IPS-20b (cell line): ENCODE results near the gene PRR7.
"Not testable (repeated sequence)": the region's sequence is repeated elsewhere in the genome, so short reads cannot be mapped to it uniquely, and the experiment has no call there.

Source experiments
- H3K27ac ChIP-seq: one replicate; pipeline ENCODE4 v1.5.1; 2013; ENCODE audit warnings: low read length
- H3K27me3 ChIP-seq: 2 replicates; pipeline ENCODE4 v1.6.1; 2013; ENCODE audit warnings: mild to moderate bottlenecking, low read length, inconsistent platforms; ENCODE audit not compliant: insufficient read depth
- H3K36me3 ChIP-seq: 2 replicates; pipeline ENCODE4 v1.6.1; 2013; ENCODE audit warnings: low read depth, mild to moderate bottlenecking, inconsistent platforms, low read length, moderate library complexity; ENCODE audit not compliant: insufficient read depth
- H3K4me1 ChIP-seq: 2 replicates; pipeline ENCODE4 v1.6.1; 2013; ENCODE audit warnings: mild to moderate bottlenecking, control low read depth, inconsistent platforms, low read length, moderate library complexity; ENCODE audit not compliant: insufficient read depth
- H3K4me3 ChIP-seq: 2 replicates; pipeline ENCODE4 v1.5.1; 2013; ENCODE audit warnings: mild to moderate bottlenecking, low read length, inconsistent platforms
- H3K9ac ChIP-seq: 2 replicates; pipeline ENCODE4 v1.6.1; 2013; ENCODE audit warnings: low read depth, mild to moderate bottlenecking, inconsistent platforms, low read length, moderate library complexity
- H3K9me3 ChIP-seq: 2 replicates; pipeline ENCODE4 v1.6.1; 2013; ENCODE audit warnings: mild to moderate bottlenecking, low read depth, low read length, inconsistent platforms; ENCODE audit not compliant: insufficient read depth

The PRR7 gene

DNA sequence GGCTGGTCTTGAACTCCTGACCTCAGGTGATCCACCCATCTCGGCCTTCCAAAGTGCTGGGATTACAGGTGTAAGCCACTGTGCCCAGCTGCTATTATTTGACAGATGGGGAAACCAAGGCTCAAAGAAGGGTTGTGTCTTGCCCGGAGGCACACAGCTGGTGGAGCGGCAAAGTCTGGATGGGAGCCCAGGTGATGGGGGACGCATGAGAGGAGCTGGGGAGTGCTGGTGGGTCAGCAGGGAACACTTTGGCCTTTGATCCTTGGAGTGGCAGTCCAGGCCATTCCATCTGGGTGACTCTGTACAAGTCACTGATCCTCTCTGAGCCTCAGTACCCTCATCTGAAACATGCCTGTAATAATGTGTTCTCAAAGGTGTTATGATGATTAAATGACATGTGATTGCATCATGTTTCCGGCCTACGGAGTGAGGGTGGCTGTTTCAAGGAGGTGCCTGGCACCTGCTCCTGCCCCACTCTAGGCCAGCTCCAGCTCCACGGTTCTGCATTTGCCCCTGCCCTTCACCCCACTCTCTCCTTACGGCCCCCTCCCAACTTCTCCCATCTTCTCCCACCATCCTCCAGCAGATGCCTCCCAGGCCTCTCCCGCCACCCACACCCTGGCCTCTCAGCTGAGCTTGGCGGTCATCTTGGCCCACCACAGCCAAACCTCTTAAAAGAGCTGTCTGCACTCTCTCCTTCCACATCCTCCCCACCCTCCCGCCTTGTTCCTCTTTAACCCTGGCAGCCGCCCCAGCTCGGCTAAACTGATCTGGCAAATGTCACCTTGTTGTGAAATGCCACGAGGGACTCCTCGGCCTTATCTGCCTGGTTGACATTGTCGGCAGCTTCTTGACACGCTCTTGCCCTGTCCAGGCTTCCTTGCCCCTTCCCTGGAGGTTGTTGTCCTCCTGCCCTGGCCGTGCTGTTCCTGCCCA is 32.4 kb downstream of the PRR7 start:
- Histone ChIP-seq H3K4me3 (no peak overlapping the region), H3K4me1 (peaks cover 8% of the 10 kb centered on the region; the same call in 1 of the 2 replicates), H3K27me3 (no peaks in the 10 kb centered on the region)

DNA sequence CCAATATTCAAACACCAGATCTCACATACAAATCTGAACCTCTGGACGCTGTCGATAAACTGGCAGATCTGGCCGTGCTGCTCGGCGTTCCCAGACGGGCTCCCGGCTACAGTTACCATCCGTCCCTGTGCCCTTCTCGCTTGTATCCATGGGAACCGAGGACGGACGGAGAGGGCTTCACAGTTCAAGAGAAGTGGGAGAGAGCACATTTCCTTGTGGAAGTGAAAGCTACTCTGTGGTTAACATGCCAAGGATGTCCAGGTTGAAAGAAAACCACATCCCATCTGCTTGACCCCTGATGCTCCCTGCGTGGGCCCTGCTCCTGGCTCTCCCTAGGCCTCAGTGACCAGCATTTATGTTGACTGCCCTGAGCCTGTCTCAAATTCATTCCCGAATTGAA is 33.2 kb downstream of the PRR7 start:
- Histone ChIP-seq H3K27me3 (no peaks in the 10 kb centered on the region), H3K4me3 (no peak overlapping the region), H3K4me1 (0 out of 2 replicates have a peak, but pooled peaks cover 2% of the 10 kb centered on the region), H3K9ac (no peak overlapping the region), H3K9me3 (no peaks in the 10 kb centered on the region), H3K36me3 (peaks cover 31% of the 10 kb centered on the region), H3K27ac (no peak overlapping the region)

More for the DNA sequence above, 32.4 kb downstream of the PRR7 start:
- Histone ChIP-seq H3K9me3 (no peaks in the 10 kb centered on the region), H3K36me3 (peaks cover 23% of the 10 kb centered on the region), H3K9ac (no peak overlapping the region), H3K27ac (no peak overlapping the region)

DNA sequence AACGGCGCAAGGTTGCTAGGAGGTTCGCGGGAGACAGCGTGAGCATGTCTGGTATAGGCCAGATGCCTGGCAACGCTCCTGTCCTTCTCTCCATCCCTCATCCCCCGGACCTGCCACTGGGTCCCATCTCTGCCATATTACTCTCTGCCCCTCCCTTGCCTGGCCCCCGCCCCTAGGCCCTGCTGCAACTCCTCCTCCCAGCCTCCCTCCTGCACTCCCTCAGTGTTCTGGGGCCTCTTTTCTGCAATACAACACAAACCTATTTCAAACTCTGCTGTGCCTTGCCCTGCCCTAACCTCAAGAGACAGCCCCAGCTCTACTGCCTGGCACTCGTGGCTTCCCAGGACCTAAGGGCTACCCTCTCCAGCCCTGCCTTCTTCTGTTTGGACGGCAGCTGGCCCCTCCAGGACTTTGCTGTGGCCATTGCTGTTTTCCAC is 35.8 kb downstream of the PRR7 start:
- no peaks in the 10 kb centered on the region for H3K27me3 ChIP-seq
- no peak overlapping the region for H3K27ac ChIP-seq
- no peak overlapping the region for H3K9ac ChIP-seq

DNA sequence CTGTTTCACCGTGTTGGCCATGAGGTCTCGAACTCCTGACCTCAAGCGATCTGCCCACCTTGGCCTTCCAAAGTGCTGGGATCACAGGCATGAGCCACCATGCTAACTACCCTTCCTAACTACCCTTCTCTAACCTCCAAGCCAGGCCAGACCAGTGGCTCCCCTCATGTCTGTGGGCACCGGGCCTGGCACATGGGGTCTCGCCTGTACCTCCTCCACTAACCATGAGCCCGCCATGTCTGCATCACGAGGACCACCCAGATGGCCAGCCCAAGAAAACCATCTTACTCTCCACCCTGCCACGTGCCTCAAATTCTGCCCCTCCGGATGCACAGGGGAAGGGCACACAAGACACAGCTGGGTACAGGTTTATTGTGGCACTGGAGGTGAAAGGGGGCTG is 36.4 kb downstream of the PRR7 start:
- H3K9ac ChIP-seq, result no peak overlapping the region
- no peak overlapping the region for H3K27ac ChIP-seq
- H3K4me3 ChIP-seq, result no peak overlapping the region
- no peaks in the 10 kb centered on the region for H3K9me3 ChIP-seq
- H3K27me3 ChIP-seq, result no peaks in the 10 kb centered on the region
- H3K4me1 ChIP-seq, result no peaks in the 10 kb centered on the region
- peaks cover 61% of the 10 kb centered on the region for H3K36me3 ChIP-seq

More for the DNA sequence above, 35.8 kb downstream of the PRR7 start:
- Histone ChIP-seq H3K9me3 (no peaks in the 10 kb centered on the region), H3K36me3 (peaks cover 54% of the 10 kb centered on the region), H3K4me1 (no peaks in the 10 kb centered on the region), H3K4me3 (no peak overlapping the region)

DNA sequence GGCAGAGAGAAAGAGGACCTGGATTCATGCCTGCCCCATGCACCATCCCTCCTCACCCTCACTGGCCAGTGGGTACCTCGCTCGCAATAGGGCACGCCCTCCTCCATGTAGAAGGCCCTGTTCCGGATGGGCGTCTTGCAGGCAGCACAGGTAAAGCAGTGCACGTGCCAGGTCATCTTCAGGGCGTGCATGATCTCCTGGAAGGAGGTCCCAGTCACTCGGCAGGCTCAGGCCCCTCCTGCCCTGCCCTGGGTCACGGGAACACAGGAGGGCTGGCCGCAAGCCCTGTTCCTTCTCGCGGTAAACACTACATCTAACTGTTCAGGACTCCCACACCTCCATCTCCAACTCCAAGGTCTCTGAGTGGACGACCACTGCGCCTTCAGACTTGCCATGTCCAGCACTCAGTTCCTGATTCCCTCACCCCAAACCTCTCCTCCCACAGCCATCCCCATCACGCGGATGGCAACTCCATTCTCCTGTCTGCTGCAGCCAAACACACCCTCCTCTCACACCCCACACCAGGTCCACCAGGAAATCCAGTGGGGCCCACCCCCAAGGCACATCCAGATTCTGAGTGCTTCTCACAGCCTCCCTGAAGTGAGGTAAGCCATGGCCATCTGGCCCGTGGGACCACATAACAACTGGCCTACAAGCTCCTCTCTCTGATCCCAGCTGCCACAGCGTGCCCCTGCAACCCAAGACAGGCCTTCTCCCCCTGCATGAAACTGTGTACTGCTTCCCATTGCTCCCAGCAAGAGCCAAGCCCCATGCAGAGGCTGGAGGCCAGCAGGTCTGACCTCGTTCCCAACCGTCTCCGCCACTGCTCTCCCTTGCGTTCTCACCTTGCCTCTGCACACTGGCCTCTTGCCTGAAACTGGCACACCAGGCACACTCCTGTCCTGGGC is 37.6 kb downstream of the PRR7 start:
- Histone ChIP-seq H3K36me3 (peaks cover 73% of the 10 kb centered on the region), H3K4me1 (no peaks in the 10 kb centered on the region), H3K27me3 (no peaks in the 10 kb centered on the region), H3K4me3 (no peak overlapping the region), H3K27ac (no peak overlapping the region), H3K9ac (no peak overlapping the region), H3K9me3 (no peaks in the 10 kb centered on the region)

DNA sequence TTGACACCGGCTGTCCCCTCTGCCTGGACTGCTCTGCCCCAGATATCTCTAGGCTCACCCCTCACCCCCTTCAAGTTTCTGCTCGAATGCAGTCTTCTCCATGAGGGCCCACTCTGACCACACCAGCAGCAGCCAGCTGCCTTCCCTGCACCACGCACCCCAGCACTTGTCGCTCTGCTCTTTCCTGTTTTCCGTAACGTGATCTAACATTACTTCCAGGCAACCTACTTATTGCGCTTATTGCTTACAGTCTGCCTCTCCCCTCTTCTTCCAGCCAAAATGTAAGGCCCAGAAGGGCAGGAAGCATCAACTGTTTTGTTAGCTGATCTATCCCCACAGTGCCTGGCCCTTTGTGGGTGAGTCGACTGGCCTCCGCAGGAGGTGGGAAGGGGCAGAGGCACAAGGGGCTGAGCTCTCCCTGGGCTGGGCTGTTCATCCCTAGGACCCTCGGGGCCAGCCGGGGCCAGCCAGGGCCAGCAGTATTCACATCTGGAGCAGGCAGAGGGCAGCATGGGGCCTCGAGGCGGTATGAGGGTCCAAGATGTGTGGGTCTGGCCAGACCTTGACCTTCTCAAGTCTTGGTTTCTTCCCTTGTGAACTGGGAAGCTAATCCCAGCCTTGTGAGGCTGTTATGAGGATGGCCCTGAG is 38.4 kb downstream of the PRR7 start:
- H3K9me3 ChIP-seq, result no peaks in the 10 kb centered on the region
- H3K36me3 ChIP-seq, result peaks cover 81% of the 10 kb centered on the region
- H3K4me1 ChIP-seq, result no peaks in the 10 kb centered on the region
- H3K27ac ChIP-seq, result no peak overlapping the region
- H3K4me3 ChIP-seq, result no peak overlapping the region
- H3K9ac ChIP-seq, result no peak overlapping the region
- no peaks in the 10 kb centered on the region for H3K27me3 ChIP-seq

DNA sequence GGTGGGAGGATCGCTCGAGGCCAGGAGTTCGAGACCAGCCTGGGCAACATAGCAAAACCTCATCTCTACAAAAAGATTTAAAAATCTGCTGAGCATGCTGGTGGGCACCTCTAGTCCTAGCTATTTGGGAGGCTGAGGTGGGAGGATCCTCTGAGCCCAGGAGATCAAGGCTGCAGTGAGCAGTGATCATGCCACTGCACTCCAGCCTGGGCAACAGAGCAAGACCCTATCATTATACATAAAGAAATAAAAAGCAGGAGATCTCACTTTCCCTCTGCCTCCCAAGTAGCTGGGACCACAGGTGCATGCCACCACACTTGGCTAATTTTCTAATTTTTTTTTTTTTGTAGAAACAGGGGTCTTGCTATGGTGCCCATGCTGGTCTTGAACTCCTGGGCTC is 39.1 kb downstream of the PRR7 start:
- H3K9me3 ChIP-seq, H3K4me1 ChIP-seq, H3K9ac ChIP-seq, H3K27ac ChIP-seq, H3K4me3 ChIP-seq, H3K27me3 ChIP-seq: not testable (repeated sequence)
- H3K36me3 ChIP-seq, result peaks cover 88% of the 10 kb centered on the region

DNA sequence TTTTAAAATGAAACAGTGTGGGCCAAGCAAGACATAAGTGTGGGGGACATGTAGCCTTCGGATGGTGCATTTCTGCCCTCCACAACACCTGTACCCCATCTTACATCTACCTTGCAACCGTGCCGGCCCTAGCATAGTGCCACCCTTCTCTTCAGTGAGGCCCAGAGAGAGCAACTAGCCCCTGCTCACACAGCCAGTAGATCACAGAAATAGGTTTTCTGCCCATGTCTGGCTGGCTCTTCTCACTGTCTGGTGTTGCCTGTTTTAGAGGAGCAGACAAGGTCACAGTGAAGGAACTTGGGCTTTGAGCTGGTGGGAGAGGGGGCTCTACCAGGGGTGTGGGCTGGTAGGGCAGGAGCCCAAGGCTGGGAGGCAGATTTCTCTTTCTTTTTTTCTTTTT is 39.6 kb downstream of the PRR7 start:
- H3K36me3 ChIP-seq, result peaks cover 92% of the 10 kb centered on the region
- H3K27me3 ChIP-seq, result no peaks in the 10 kb centered on the region
- H3K27ac ChIP-seq, result no peak overlapping the region
- H3K9me3 ChIP-seq, result no peaks in the 10 kb centered on the region
- H3K4me1 ChIP-seq, result no peaks in the 10 kb centered on the region
- no peak overlapping the region for H3K4me3 ChIP-seq
- no peak overlapping the region for H3K9ac ChIP-seq

DNA sequence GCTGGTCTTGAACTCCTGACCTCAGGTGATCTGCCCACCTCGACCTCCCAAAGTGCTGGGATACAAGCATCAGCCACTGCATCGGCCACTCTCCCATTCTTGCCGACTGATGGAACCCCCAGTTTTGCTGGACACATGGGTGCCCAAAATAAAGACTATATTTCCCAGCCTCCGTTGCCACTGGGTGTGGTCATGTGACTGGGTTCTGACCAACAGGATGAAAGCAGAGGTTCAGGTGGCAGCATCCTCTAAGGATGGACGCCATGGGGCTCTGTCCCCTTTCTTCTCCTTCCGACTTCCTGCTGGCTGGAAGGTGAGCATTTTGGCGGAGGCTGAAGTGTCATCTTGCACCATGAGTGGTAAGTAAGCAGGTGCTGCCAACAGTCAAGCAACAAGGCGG is 40.5 kb downstream of the PRR7 start:
- Histone ChIP-seq H3K27ac (no peak overlapping the region), H3K4me3 (no peak overlapping the region), H3K9me3 (no peaks in the 10 kb centered on the region), H3K9ac (no peak overlapping the region), H3K4me1 (no peaks in the 10 kb centered on the region), H3K36me3 (peaks cover 85% of the 10 kb centered on the region), H3K27me3 (no peaks in the 10 kb centered on the region)

DNA sequence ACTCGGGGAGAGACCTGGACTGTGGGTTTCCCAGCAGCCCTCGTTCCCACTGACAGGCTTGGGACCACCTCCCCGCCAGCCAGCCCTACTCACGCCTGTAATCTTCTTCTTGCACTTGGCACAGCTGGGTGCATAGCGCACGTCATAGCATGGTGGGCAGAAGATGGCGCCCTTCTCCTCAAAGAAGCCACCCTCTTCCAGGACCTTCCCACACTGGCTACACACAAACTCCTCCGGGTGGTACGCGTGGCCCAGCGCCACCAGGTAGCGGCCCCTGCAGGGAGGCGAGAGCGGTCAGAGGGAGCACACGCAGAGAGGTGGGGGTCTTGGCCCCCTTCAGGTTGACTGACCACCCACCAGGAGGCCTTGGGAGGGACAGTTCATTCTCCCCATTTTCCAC is 41.4 kb downstream of the PRR7 start:
- no peaks in the 10 kb centered on the region for H3K9me3 ChIP-seq
- H3K4me1 ChIP-seq, result no peaks in the 10 kb centered on the region

DNA sequence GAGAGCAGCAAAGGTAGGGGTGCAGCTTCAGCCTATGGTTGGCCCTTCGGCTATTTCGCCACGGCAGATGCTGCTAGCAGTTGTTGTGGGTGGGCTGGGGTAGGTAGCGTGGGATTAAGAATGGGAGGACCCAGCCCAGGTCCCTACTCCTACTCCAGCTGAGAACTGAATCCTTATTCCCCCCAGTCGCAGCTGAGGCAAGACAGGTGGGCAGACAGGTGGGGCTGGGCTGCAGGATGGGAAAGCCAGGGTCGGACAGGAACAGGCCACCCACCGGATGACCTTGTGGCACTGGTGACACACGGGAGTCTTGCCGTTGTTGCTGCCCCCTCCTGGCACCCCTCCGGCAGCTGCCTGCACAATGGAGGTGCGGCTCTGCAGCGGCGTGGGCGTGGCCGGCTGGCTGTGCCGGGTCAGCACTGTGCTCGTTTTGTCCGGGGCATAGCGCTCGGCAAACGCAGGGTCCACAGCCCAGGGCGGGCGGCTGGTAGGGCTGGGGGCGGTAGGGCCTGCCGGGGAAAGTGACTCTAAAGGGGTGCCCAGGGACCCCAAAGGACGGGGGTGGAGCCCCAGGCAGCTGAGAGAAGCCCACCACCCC is 42.6 kb downstream of the PRR7 start:
- H3K27me3 ChIP-seq, result no peaks in the 10 kb centered on the region
- H3K36me3 ChIP-seq, result peaks cover 90% of the 10 kb centered on the region
- H3K27ac ChIP-seq, result no peak overlapping the region
- H3K4me3 ChIP-seq, result no peak overlapping the region
- no peaks in the 10 kb centered on the region for H3K9me3 ChIP-seq
- H3K4me1 ChIP-seq, result no peaks in the 10 kb centered on the region; the same call in none of the 2 replicates
- no peak overlapping the region for H3K9ac ChIP-seq

More for the DNA sequence above, 41.4 kb downstream of the PRR7 start:
- no peaks in the 10 kb centered on the region for H3K27me3 ChIP-seq
- peaks cover 90% of the 10 kb centered on the region for H3K36me3 ChIP-seq
- no peak overlapping the region for H3K27ac ChIP-seq
- no peak overlapping the region for H3K9ac ChIP-seq
- H3K4me3 ChIP-seq, result no peak overlapping the region
